HEK293T (cell line): ENCODE measurements around the gene DTNB.

Source experiments
- ARNT ChIP-seq: fragments of 450-650 bp; IDR thresholded peaks from 2 replicates; pipeline ENCODE4 v1.6.1; 2017; ENCODE audit warnings: mild to moderate bottlenecking
- FOXA1 ChIP-seq: fragments of 450-650 bp; IDR thresholded peaks from 2 replicates; pipeline ENCODE4 v1.6.1; 2016; ENCODE audit warnings: mild to moderate bottlenecking
- FOXK2 ChIP-seq: fragments of 450-650 bp; IDR thresholded peaks from 2 replicates; pipeline ENCODE4 v1.6.1; 2016; ENCODE audit warnings: mild to moderate bottlenecking
- FOXM1 ChIP-seq: fragments of 450-650 bp; IDR thresholded peaks from 2 replicates; pipeline ENCODE4 v1.6.1; 2017; ENCODE audit warnings: mild to moderate bottlenecking, borderline replicate concordance
- NFRKB ChIP-seq: fragments of 450-650 bp; IDR thresholded peaks from 2 replicates; pipeline ENCODE4 v1.6.1; 2016; ENCODE audit warnings: mild to moderate bottlenecking, moderate library complexity
- SP1 ChIP-seq: fragments of 450-650 bp; IDR thresholded peaks from 2 replicates; pipeline ENCODE4 v1.6.1; 2017

- TF ChIP-seq FOXA1 (no peak), SP1 (no peak), FOXM1 (no peak), FOXK2 (no peak), ARNT (no peak), NFRKB (no peak)
These were observed 138.9 kb downstream of the DTNB start for GRCh38 chr2:25534455-25534854.
